22Rv1 (cell line): ENCODE measurements around the gene HIVEP3.

Experiments used
- ZFX ChIP-seq: fragments of 450-650 bp; IDR thresholded peaks from 2 replicates; pipeline ENCODE4 v1.6.1; 2017; ENCODE audit warnings: antibody characterized with exemption, borderline replicate concordance
- TF ChIP-seq, protein P1 (sequence below): fragments of 450-650 bp; IDR thresholded peaks from 2 replicates; pipeline ENCODE4 v1.5.1; 2017; ENCODE audit warnings: mild to moderate bottlenecking

DNA sequence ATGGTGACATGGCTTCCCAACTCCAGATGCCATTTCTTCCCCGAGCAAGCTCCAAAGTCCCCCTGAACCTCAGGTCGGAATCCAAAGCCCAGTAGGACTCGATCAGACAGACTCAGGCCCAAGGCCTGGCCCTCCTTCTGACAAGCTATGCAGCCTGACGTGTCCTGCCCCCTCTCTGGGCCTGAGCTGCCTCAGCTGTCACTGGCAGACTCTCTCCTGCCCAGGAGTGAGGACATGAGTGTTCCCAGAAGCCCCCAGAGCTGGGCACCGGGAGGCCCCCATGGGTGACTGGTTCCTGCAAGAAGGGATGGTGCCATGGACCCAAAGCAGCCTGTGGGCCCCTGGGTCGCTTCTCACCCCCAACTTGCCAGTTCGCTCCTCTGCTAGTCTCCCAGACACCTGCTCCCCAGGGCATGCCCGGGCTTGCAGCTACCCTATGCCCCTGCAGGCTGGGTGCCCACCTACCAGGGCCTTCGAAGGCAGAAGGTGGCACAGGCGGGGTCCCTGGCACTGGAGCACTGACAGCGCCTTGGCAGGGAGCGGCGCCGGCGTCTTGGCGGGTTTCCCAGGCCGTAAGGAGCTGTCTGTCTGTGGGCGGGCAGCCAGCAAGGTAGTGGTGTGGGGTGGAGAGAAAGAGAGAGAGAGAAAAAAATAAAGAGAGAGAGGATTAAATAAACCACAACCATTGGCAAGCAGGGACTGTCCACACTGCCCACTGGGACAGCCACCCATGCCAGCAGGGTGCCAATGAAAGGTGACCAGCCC is 436.5 kb downstream of the HIVEP3 start:
- TF ChIP-seq, protein P1, sequence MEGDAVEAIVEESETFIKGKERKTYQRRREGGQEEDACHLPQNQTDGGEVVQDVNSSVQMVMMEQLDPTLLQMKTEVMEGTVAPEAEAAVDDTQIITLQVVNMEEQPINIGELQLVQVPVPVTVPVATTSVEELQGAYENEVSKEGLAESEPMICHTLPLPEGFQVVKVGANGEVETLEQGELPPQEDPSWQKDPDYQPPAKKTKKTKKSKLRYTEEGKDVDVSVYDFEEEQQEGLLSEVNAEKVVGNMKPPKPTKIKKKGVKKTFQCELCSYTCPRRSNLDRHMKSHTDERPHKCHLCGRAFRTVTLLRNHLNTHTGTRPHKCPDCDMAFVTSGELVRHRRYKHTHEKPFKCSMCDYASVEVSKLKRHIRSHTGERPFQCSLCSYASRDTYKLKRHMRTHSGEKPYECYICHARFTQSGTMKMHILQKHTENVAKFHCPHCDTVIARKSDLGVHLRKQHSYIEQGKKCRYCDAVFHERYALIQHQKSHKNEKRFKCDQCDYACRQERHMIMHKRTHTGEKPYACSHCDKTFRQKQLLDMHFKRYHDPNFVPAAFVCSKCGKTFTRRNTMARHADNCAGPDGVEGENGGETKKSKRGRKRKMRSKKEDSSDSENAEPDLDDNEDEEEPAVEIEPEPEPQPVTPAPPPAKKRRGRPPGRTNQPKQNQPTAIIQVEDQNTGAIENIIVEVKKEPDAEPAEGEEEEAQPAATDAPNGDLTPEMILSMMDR: no peak
- no peak for TF ChIP-seq ZFX
